Measurements from ENCODE around the gene APOH. TPM values are rescaled to one million over a fixed set of nuclear protein-coding genes. Genes with fewer than 3 reads are reported as not detected.

Gene APOH
- total and polyA plus RNA-seq, 2 of the 8 experiments (the other 6 are each of a cell fraction or from before 2014, with no cell fraction given), result not detected

GRCh38 chr17:66240013-66240412 is 10.8 kb upstream of the APOH start (continued):
- TF ChIP-seq SP2 (IDR thresholded peaks at IDR 0.05; ENCODE audit: low read length) (no peak), SIX5 (IDR thresholded peaks at IDR 0.05; ENCODE audit: low read depth, low read length) (no peak), POU5F1 (IDR thresholded peaks at IDR 0.05; ENCODE audit: low read depth, low read length) (no peak), USF2 (IDR thresholded peaks at IDR 0.05; ENCODE audit: low read length) (no peak)

All from H1 (cell line).